DMS114 treated with DMSO at 0.1 percent for 48 hours (cell line): Measurements from ENCODE around the gene APOC1.
"Not testable (repeated sequence)": the region's sequence is repeated elsewhere in the genome, so short reads cannot be mapped to it uniquely, and the experiment has no call there.

Source experiments
- DNase-seq: peaks from one replicate; lab custom pipeline; 2025; ENCODE audit not compliant: unreplicated experiment; lab: John Stamatoyannopoulos, UW

Gene APOC1

GRCh38 chr19:44914433-44915206 lies at the start of gene APOC1:
Gene APOC1 (plus strand): TSS chr19:44914608. CDS start chr19:44914892, 284 bp downstream.
- peak; percentile 69 for DNase-seq

GRCh38 chr19:44865196-44865767 lies 49.1 kb upstream of the APOC1 start:
- DNase-seq: no peak

- DNase-seq: no peak
Measured at GRCh38 chr19:44866664-44867063, 47.7 kb upstream of the APOC1 start.

GRCh38 chr19:44867578-44867977 lies 46.8 kb upstream of the APOC1 start:
- DNase-seq: no peak

- no peak for DNase-seq
Measured at GRCh38 chr19:44869733-44870470, 44.5 kb upstream of the APOC1 start.

- DNase-seq: no peak
Measured at GRCh38 chr19:44871809-44872208, 42.6 kb upstream of the APOC1 start.

- DNase-seq: no peak
Measured at GRCh38 chr19:44872661-44873060, 41.7 kb upstream of the APOC1 start.

GRCh38 chr19:44874317-44874716 lies 40.1 kb upstream of the APOC1 start:
- DNase-seq: no peak

GRCh38 chr19:44875666-44876451 lies 38.5 kb upstream of the APOC1 start:
- no peak for DNase-seq

GRCh38 chr19:44876930-44877535 lies 37.4 kb upstream of the APOC1 start:
- DNase-seq: no peak

- DNase-seq: no peak
Measured at GRCh38 chr19:44878120-44878865, 36.1 kb upstream of the APOC1 start.

GRCh38 chr19:44879309-44880065 lies 34.9 kb upstream of the APOC1 start:
- no peak for DNase-seq

- no peak for DNase-seq
Measured at GRCh38 chr19:44882063-44882462, 32.3 kb upstream of the APOC1 start.

GRCh38 chr19:44882619-44883397 lies 31.6 kb upstream of the APOC1 start:
- DNase-seq: not testable (repeated sequence)

- no peak for DNase-seq
Measured at GRCh38 chr19:44883922-44884321, 30.5 kb upstream of the APOC1 start.

- no peak for DNase-seq
Measured at GRCh38 chr19:44884566-44884965, 29.8 kb upstream of the APOC1 start.

- DNase-seq: no peak
Measured at GRCh38 chr19:44886141-44886540, 28.3 kb upstream of the APOC1 start.

- no peak for DNase-seq
Measured at GRCh38 chr19:44887648-44888047, 26.8 kb upstream of the APOC1 start.

GRCh38 chr19:44888335-44888734 lies 26.1 kb upstream of the APOC1 start:
- not testable (repeated sequence) for DNase-seq
